NB4 (cell line): ENCODE results near the gene NUP42.

ENCODE experiments used
- CTCF ChIP-seq: IDR thresholded peaks from one replicate; pipeline ENCODE4 v1.5.1; 2012; ENCODE audit warnings: low read depth, low read length
- POLR2A ChIP-seq: IDR thresholded peaks from 2 replicates; pipeline ENCODE4 v1.6.1; 2011; ENCODE audit warnings: mild to moderate bottlenecking; ENCODE audit not compliant: insufficient read length; ENCODE audit errors: extremely low read depth

- TF ChIP-seq POLR2A (no peak), CTCF (no peak)
Observed at GRCh38 chr7:23213755-23214154, 31.9 kb downstream of the NUP42 start.
